ENCODE data around the gene CEBPZOS.

DNA sequence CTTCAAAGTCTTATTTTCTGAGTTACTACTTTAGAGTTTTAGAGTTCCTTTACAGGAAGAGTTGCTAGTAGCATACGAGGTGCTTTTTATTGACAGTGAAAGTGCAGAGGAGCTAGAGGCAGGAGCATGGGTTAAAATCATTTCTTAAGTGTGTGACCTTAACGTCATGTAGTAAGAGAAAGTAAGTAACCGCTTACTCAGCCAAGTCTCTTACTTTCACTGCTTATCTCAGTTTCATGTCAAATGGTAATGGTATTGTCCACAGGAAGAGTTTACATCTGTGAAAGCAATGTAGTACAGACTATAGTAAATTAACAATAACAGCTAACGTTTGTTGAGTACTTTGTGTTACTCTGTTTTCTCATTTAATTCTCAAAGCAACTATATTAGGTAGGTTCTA is 47.7 kb downstream of the CEBPZOS start:
- TF ChIP-seq, protein P1, sequence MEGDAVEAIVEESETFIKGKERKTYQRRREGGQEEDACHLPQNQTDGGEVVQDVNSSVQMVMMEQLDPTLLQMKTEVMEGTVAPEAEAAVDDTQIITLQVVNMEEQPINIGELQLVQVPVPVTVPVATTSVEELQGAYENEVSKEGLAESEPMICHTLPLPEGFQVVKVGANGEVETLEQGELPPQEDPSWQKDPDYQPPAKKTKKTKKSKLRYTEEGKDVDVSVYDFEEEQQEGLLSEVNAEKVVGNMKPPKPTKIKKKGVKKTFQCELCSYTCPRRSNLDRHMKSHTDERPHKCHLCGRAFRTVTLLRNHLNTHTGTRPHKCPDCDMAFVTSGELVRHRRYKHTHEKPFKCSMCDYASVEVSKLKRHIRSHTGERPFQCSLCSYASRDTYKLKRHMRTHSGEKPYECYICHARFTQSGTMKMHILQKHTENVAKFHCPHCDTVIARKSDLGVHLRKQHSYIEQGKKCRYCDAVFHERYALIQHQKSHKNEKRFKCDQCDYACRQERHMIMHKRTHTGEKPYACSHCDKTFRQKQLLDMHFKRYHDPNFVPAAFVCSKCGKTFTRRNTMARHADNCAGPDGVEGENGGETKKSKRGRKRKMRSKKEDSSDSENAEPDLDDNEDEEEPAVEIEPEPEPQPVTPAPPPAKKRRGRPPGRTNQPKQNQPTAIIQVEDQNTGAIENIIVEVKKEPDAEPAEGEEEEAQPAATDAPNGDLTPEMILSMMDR (conservative IDR thresholded peaks at IDR 0.05; ENCODE audit: low read depth, low read length), result no peak
- no peak for TF ChIP-seq EZH2 (IDR thresholded peaks at IDR 0.05; ENCODE audit: borderline replicate concordance, low read depth, low read length, poor library complexity, severe bottlenecking)

Measured in A673 (cell line).